OCI-LY3 (cell line): ENCODE data around the gene PTPRM.

Source experiments
- EZH2phosphoT487 ChIP-seq: fragments of 200-600 bp; shearing (Covaris generic); IDR thresholded peaks from 2 replicates; pipeline ENCODE4 v1.6.1; 2018; ENCODE audit warnings: antibody characterized with exemption, mixed run types, low read depth
- TF ChIP-seq, protein P1 (sequence below): fragments of 200-600, 300-600 bp; sonication (generic); IDR thresholded peaks from 2 replicates; pipeline ENCODE4 v1.5.1; 2014; ENCODE audit warnings: antibody characterized with exemption, low read length, low read depth

DNA sequence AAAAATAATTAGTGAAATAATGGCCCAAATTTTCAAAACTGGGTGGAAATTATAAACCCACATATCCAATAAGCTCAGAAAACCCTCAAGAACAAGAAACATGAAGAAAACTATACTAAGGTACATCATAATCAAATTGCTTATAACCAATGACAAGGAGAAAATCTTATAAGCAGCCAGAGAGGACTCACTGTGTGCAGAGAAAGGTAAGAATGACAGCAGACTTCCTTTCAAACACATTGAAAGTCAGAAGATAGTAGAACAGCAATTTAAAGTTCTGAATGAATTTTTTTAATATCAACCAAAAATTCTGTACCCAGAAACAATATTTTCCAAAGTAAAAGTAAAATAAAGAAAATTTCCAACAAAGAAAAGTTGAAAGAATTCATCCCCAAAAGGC lies 844.4 kb downstream of the PTPRM start:
- TF ChIP-seq, protein P1, sequence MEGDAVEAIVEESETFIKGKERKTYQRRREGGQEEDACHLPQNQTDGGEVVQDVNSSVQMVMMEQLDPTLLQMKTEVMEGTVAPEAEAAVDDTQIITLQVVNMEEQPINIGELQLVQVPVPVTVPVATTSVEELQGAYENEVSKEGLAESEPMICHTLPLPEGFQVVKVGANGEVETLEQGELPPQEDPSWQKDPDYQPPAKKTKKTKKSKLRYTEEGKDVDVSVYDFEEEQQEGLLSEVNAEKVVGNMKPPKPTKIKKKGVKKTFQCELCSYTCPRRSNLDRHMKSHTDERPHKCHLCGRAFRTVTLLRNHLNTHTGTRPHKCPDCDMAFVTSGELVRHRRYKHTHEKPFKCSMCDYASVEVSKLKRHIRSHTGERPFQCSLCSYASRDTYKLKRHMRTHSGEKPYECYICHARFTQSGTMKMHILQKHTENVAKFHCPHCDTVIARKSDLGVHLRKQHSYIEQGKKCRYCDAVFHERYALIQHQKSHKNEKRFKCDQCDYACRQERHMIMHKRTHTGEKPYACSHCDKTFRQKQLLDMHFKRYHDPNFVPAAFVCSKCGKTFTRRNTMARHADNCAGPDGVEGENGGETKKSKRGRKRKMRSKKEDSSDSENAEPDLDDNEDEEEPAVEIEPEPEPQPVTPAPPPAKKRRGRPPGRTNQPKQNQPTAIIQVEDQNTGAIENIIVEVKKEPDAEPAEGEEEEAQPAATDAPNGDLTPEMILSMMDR: no peak
- no peak for TF ChIP-seq EZH2phosphoT487
